GM13976 (cell line): ENCODE measurements around the gene LRRC52.

Experiments
- DNase-seq: peaks from one replicate; pipeline ENCODE4 v3.0.0; 2012; ENCODE audit warnings: low spot score
- in situ Hi-C: fragments of 300-500 bp; cut with MboI; formaldehyde crosslinking; loops from one replicate; pipeline ENCODE4 v1.12.0; 2022; ENCODE audit warnings: low sequenced_read_pairs, mixed read lengths, inconsistent platforms; ENCODE audit not compliant: unreplicated experiment
- TF ChIP-seq, protein P1 (sequence below): IDR thresholded peaks from 2 replicates; pipeline ENCODE4 v1.5.1; 2012; ENCODE audit warnings: borderline replicate concordance, mild to moderate bottlenecking; ENCODE audit not compliant: insufficient read depth; ENCODE audit errors: extremely low read depth, missing control alignments, control extremely low read depth

Gene LRRC52

DNA sequence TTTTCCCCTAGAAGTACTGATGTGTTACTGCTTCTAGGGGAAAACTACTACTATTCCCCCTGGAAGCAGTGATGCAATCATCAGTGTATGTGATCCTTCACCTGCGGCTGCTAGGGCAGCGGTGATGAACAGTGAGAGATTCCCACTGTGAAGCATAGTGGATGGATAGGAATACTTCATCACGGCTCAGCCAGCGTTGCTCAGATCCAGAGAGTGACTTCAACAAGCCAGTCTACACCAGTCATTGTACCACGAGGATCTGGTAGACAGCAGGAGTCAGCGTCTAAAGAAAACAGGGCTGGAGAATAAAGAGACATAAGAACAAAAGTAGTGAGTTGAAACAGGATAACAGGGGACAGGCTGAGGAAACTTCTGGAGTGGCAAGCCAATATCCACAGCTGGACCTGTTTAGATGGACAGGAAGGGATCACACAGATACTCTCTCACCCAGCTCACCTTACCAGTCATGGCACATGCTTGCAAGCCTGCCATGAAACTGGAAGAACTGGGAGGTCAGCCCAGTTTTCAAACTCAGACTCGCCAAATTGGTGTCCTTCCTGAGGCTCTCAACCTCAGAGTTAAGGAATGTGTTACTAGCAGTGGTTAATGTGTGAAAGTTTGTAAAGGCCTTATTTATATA, 42.4 kb upstream of the LRRC52 start:
- DNase-seq: no peak
- TF ChIP-seq, protein P1, sequence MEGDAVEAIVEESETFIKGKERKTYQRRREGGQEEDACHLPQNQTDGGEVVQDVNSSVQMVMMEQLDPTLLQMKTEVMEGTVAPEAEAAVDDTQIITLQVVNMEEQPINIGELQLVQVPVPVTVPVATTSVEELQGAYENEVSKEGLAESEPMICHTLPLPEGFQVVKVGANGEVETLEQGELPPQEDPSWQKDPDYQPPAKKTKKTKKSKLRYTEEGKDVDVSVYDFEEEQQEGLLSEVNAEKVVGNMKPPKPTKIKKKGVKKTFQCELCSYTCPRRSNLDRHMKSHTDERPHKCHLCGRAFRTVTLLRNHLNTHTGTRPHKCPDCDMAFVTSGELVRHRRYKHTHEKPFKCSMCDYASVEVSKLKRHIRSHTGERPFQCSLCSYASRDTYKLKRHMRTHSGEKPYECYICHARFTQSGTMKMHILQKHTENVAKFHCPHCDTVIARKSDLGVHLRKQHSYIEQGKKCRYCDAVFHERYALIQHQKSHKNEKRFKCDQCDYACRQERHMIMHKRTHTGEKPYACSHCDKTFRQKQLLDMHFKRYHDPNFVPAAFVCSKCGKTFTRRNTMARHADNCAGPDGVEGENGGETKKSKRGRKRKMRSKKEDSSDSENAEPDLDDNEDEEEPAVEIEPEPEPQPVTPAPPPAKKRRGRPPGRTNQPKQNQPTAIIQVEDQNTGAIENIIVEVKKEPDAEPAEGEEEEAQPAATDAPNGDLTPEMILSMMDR: no peak
- in situ Hi-C loops: no loop called here

DNA sequence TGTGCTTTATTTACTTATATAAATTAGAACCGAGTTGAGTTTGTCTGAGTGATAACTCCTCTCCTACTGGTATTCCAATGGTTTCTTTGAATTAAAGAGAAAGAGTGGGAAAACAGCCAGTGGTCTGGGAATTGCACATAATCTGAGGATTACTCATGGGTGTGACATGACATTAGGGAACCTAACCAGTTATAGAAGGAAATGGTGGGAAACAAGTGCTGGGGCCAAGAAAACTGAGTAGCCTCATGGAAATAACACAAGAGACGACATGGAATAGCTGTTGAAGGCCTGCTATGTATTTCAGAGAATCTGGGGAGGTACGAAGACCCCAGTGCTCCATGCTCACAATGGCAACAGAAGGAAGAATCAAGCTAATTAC, 41.8 kb upstream of the LRRC52 start:
- no peak for DNase-seq
- in situ Hi-C loops: no loop called here
- TF ChIP-seq, protein P1: no peak

DNA sequence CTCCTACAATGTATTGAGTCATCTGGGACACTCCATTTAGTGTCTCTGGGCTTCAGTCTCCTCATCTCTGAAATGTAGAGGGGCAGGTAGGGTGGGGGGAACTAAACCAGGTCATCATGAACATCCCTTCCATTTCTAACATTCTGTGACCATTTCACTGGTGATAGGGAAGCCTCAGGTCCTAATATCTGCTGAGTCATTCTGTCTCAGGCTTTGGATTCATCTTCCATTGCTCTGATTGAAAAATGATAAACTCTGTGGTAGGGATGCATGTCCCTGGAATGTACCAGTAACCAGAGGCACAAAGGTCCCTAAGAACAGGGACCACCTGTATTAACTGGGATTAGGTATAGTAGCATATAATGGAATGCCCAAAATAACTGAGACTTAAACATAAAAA, 36.2 kb upstream of the LRRC52 start:
- in situ Hi-C loops: no loop called here
- TF ChIP-seq, protein P1: no peak
- no peak for DNase-seq

DNA sequence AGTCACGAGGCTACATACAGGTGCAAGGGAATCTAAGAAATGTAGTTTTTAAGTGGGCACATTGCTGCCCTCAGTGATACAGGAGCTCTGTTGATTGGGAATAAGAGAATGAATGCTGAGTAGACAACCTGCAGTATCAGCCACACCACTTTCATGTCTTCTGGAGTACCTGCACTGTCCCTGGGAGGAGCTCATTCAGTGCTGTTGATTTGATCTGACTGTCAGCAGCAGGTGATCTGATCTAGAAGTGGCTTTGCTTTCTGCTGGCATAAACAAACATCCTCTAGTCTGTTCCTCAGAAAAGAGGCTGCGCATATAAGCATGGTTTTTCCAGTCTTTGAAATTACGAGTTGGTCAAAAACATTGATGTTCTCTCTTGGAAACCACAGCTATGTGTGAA, 35.5 kb upstream of the LRRC52 start:
- TF ChIP-seq, protein P1: no peak
- DNase-seq: no peak
- in situ Hi-C loops: no loop called here

DNA sequence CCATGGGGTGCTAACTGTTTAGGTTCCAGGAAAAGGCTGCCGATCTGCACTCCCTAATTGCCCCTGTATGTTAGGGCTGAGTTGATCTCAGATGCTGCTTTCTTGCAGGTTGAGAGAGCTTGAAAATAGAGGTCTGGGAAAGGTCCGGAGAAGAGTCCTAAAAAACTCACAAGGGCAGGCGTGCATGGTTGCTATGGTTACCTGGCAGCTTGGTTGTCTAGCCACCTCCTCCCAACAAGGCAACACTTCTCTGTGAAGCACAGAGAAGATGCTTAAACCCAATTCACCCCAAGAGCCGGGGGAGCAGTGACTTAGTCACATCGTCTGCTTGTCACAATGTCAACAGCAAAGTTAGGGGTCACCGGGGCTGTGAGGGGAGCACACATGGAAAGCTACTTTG, 31.0 kb upstream of the LRRC52 start:
- TF ChIP-seq, protein P1: no peak
- DNase-seq: no peak
- in situ Hi-C loops: no loop called here

DNA sequence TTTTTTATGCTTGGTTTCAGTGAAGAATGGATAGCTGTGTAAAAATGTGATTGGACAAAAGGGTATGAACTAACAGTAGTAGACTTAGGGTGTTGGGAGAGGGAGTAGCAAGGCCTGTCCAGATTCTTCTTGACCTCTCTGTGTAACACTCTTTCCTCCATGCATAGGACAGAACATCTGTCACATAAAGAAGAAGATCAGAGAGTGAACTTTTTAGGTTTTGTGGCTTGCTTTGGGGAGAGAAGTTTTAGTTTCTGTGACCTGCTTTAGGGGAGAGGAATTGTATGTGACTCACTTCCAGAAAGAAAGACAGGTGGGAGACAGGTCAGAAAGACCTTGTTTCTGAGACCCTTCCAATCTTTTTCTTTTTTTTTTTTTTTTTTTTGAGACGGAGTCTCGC, 27.3 kb upstream of the LRRC52 start:
- in situ Hi-C loops: no loop called here
- TF ChIP-seq, protein P1: no peak

More for the DNA sequence above, 27.3 kb upstream of the LRRC52 start:
- DNase-seq: no peak
